T-helper 1 cell treated with Interleukin-12 subunit alpha and Interleukin-12 subunit beta and Interleukin-4 antibody, amounts not matched to agents 30 ng/mL and 1 ng/mL, for 36 hours (primary cell): ENCODE results near the gene PSD4. TPM values are rescaled to one million over a fixed set of nuclear protein-coding genes. Genes with fewer than 3 reads are reported as not detected.

Source experiments
- intact Hi-C: fragments of 100-400 bp; cut with micrococcal nuclease; formaldehyde crosslinking; loops from one replicate; pipeline ENCODE4 v1.15.1; 2024
- total RNA-seq: library from RNA; stranded (reverse); gene quantifications from 2 replicates; pipeline ENCODE4 v1.2.3, GENCODE V29; 2022

PSD4 gene
- total RNA-seq, 1 donor from 2014 or later = 334 TPM

DNA sequence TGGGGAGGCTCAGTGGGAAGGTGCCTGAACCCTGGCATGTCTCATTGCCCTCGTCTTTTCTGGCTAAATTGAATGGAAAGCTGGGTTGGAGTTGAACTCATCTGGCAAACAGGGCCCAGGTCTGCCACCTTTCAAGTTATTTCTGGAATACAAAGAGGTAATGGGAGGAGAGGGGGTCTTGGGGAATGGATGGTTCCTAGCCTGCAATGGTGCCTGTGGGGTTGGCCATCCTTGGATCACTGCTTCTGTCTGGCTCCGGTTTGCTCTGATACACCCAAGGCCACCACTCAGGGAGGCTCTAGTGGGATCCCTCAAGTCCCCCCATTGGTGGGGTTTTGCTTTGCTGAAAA is 45.3 kb downstream of the PSD4 start:
- intact Hi-C loops = no loop called here

DNA sequence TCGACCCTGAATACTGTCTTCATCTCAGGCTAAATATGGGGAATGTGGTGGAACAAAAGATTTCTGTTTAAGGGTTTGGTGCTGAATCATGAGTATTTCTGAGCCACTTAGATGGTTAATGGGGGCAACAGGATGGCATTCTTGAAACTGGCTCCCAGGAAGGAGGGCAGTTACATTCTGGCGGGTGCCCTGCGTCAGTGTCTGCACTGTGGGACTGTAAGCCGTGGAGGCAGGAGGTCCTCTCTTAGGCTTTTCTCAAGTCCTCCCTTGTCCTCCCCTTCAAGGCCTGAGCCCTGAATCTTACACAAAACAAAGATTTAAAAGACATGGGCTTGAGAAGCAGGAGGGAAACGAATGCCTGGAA is 45.7 kb downstream of the PSD4 start:
- intact Hi-C loops = no loop called here

DNA sequence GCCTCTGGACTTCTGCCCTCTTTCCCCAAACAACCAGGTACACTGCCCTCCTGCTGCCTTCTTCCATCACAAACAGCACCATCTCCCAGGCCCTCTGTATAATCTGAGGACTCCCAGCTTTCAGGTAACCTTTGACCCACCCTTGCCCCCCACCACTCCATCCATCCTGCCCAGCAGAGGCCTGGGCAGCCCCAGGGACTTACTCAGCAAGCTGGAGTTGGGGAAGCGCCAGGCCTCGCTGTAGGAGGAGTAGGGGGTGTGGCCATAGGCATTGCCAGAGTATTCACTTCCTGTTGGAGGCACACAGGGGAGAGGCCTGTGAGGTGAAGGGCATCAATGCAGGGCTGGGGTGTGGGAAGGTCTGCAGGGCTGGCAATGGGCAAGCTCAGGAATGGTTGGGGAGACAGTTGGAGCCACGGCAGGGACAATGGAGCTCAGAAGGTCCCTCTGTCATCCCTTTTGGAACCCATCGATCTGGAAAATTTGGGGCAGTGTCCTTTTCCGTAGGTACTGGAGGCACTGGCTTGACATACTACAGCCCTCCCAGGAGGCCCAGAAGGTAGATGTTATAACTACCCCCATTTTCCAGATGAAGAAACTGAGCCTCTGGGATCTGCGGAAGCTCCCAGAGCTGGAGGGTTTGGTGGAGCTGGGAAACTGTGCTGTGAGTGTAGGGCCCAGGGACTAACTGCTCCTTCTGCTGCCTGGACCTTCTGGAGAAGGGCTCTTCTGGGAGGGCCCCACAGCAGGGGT is 46.3 kb downstream of the PSD4 start:
- intact Hi-C loops = no loop called here

- intact Hi-C loops = no loop called here
Observed at GRCh38 chr2:113220970-113221708, 47.4 kb downstream of the PSD4 start.

DNA sequence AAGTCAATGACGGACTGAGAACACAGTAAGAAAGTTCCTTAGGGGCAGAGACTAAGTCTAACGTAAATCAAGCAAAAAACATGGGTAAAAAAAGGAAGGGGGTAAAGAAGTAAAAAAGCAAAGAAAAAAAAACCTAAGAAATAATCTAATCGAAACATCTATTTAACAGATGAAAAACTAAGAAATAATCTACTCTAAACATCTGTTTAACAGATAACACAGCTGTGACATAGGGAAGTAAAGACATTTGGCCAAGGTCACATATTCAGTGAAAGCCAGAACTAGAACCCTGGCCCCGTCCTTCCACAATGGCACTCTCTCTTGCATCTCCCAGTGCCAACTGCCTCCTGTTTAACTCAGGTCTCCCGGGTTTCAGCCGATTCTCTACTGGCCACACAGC is 48.1 kb downstream of the PSD4 start:
- intact Hi-C loops = no loop called here

DNA sequence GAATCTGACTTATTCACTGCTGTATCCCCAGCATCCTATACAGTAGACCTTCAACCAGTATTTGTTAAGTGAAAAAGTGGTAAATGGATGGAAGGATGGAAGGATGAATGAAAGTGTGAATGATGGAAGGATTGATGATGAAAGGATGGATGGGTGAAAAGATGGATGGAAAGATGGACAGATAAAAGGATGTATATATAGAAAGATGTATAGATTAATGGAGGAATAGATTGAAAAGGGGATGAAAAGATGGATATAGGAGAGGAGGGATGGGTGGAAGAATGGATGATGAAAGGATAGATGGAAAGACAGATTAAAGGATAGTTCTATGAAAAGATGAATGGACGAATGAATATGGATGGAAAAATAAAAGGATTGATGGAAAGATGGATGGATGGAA is 50.0 kb downstream of the PSD4 start:
- intact Hi-C loops = no loop called here

DNA sequence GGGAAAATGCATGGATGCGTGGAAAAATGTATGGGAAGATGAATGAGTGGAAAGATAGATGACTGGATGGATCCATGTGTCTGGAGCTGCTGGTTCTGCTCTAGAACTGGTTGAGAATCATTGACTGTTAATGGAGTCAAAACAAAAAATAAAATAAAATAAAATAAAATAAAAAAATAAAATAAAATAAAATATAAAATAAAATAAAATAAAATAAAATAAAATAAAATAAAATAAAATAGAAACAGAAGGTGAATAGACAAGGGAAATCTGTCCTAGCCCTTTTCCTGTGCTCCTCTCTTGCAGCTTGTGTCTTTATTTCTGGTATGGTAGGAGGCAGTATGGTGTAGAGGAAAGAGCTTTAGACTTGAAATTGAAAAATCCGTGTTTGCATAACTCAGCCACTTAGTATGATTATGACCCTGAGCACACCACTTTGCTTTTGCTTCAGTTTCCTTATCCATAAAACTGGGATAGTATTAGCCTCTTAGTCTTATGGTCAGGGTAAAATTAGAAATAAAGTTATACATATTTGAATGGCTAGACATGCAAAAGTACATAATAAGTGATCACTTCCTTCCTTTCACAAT is 51.0 kb downstream of the PSD4 start:
- intact Hi-C loops = no loop called here

GRCh38 chr2:113225263-113226259 is 51.8 kb downstream of the PSD4 start:
- intact Hi-C loops = no loop called here

DNA sequence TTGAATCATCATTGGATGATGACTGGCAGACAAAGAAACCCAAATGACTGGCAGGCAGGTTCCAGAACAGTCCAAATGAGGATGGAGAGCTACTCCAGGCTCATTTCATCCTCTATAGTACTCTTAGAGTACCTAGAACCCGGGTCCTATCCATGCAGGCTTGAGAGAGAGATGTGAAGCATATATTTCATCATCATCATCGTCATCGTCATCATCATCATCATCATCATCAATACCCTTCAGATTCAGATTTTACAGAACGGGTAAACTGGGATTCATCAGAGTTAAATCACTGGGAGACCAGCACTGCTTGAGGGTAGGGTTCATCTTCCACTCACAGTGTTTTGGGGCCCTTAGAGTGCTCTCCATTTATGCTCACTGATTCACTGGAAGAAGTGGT is 52.7 kb downstream of the PSD4 start:
- intact Hi-C loops = no loop called here

GRCh38 chr2:113227290-113227689 is 53.5 kb downstream of the PSD4 start:
- intact Hi-C loops = no loop called here

DNA sequence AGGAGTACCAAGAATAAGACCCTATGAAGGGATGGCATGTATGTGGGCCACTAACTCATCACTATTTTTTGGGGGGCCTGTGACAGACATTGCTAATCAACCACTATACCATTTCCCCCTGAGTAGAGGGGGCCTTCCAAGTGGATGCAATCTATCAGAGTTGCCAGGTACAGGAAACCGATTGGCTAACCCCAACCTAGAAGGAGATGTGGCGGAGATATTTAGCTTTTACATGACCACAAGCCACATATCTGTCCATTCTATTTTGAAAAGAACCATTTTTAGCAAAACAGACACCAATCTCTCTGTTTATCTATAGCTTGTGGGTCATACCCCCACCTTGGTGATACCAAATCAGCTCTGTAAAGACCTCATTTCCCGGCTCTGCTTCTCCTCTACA is 53.9 kb downstream of the PSD4 start:
- intact Hi-C loops = no loop called here

DNA sequence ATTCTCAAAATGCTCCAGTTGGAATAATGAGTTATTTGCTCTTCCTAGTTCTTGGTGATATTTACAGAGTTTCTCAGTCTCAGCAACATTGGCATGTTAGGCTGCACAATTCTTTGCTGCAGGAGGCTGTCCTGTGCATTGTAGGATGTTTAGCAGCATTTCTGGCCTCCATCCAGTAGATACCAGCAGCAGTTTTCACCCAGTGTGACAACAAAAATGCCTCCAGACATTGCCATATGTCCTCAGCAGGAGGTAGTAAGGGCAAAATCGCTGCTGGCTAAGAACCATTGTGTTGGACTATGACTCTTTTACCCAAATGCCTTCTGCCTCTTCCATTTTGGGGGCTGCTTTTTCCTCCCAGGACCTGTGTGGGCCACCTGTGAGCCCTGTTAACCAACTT is 54.6 kb downstream of the PSD4 start:
- intact Hi-C loops = no loop called here

- intact Hi-C loops = no loop called here
Observed at GRCh38 chr2:113228991-113229716, 55.4 kb downstream of the PSD4 start.

- intact Hi-C loops = no loop called here
Observed at GRCh38 chr2:113229795-113230194, 56.0 kb downstream of the PSD4 start.

DNA sequence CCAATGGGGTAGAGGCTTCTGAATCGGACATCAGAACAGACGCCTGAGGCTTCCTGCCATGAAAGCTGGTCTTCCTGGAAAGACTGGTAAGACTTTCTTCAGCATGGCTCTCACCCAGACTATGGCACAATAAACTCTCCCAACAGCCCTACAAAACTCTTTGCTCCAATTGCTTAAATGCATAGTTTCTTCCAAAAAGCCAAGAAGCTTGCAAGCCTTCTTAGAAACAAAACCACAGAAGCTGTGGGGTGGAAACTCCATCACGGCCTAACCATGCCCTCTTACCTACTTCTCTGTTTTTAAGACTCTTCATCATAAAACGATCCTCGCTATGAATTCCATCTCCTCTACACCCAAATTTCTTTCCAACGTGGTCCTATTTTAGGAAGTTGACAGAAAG is 56.8 kb downstream of the PSD4 start:
- intact Hi-C loops = no loop called here

DNA sequence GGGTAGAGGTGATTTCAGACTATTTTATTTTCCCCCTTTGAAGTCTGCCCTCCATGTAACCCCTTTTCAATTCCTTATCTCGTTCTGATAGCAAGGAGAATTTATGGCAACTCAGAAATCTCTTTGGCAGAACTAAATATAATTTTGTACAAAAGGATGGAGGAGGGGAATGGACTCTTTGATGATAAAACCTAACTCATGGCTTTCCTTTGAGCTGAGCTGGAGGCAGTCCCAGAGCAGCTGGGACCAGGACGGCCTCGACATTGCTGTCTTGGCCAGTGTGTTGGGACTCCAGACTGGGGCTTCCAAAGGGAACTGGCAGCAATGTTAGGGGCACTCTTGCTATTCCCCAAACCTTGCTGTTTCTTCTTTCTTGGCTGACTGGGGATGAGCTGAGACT is 57.3 kb downstream of the PSD4 start:
- intact Hi-C loops = no loop called here

DNA sequence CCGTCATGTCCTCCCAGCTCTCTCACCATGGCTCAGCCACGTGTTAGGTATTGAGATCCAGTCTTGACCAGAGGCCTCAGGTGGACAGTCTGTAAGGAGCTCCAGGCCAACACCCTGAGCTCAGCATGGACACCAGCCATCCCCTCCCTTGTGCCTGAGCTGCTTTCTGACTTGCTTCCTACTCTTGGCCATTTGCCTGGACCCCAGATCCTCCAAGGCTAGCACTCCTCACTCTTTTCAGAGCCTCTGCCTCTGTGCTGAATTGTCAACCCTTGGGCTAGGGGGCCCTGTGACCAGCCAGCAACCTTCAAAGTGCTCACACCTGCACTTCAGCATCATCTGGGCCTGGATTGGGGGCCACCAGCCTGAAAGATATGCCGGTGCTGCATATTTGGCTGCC is 58.4 kb downstream of the PSD4 start:
- intact Hi-C loops = no loop called here

- intact Hi-C loops = no loop called here
Observed at GRCh38 chr2:113232740-113233139, 59.0 kb downstream of the PSD4 start.

- intact Hi-C loops = no loop called here
Observed at GRCh38 chr2:113233593-113234550, 60.1 kb downstream of the PSD4 start.
